GM06990 (cell line): ENCODE data around the gene TMEM229B.

Experiments used
- DNase-seq: peaks from one replicate; pipeline ENCODE4 v3.0.0-alpha.2; 2011; ENCODE audit not compliant: insufficient read length; ENCODE audit errors: extremely low read depth
- H3K27me3 ChIP-seq: replicated peaks from 2 replicates; pipeline ENCODE4 v1.6.0; 2011; ENCODE audit warnings: low read length; ENCODE audit not compliant: control insufficient read depth, insufficient read depth
- H3K36me3 ChIP-seq: 2 replicates; pipeline ENCODE4 v1.5.1; 2011; ENCODE audit warnings: low read length; ENCODE audit not compliant: control insufficient read depth, insufficient read depth
- H3K4me3 ChIP-seq: replicated peaks from 2 replicates; pipeline ENCODE4 v1.5.1; 2011; ENCODE audit warnings: low read depth, mild to moderate bottlenecking, control low read depth, low read length
- TF ChIP-seq, protein P1 (sequence below): IDR thresholded peaks from 2 replicates; pipeline ENCODE4 v1.5.1; 2011; ENCODE audit warnings: low read length, control low read depth, mild to moderate bottlenecking, inconsistent platforms; ENCODE audit not compliant: insufficient read depth, poor library complexity, severe bottlenecking

Gene TMEM229B

DNA sequence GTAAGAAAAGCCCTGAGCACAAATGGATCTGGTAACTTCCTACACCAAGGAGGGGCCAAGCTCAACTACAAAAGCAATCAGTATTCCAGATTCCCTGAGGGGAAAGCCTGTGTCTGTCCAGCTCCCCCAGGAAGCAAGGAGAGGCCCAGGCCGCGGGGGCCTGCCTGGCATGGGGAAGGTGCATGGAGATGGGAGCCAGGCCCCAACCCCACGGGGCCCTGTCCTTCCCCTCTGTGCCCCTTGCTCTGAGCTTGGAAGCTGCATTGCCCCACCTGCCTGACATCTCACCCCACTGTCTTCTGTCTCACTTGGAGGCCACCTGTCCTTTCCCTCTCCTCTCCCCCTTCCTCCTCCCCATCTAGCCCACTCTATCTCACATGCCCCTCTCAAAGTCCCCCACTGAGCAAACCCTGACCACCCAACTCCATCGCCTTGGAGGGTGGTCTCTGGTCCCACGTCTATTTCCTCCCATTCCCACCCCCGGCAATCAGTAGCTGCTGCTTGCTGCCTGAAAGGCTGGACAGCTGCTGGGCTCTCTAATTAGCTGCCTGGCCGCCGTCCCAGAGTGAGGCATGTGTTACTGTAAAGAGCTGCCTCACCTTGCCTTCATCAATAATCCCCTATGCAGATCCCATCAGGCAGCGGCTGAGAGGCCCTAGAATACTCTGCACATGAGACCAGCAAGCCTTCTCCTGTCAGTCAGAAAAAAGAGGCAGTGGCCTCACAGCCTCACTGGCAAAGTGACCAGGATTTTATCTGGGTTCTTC is 3.4 kb upstream of the TMEM229B start:
- H3K36me3 ChIP-seq, result no peaks in the 10 kb centered on the region
- no peak for DNase-seq
- TF ChIP-seq, protein P1, sequence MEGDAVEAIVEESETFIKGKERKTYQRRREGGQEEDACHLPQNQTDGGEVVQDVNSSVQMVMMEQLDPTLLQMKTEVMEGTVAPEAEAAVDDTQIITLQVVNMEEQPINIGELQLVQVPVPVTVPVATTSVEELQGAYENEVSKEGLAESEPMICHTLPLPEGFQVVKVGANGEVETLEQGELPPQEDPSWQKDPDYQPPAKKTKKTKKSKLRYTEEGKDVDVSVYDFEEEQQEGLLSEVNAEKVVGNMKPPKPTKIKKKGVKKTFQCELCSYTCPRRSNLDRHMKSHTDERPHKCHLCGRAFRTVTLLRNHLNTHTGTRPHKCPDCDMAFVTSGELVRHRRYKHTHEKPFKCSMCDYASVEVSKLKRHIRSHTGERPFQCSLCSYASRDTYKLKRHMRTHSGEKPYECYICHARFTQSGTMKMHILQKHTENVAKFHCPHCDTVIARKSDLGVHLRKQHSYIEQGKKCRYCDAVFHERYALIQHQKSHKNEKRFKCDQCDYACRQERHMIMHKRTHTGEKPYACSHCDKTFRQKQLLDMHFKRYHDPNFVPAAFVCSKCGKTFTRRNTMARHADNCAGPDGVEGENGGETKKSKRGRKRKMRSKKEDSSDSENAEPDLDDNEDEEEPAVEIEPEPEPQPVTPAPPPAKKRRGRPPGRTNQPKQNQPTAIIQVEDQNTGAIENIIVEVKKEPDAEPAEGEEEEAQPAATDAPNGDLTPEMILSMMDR, result no peak
- no peaks in the 10 kb centered on the region for H3K27me3 ChIP-seq
- H3K4me3 ChIP-seq, result no peak overlapping the region

DNA sequence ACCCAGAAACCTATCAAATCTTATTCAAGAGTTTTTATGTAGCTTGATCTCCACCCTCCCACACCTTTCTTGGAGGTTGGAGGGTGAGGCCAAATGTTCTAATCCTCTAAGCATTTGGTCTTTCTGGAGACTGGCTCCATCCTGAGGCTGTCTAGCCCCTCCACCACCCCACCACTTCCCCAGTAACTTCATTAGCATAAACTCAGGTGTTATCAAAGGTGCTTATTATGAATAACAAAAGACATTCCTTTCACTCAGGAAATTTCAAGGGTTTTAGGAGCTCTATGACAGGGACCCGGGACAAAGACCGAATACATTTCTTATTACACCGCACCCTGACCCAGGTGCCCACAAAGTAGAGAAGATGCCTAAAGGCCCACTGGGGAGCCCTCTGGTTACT is 2.8 kb upstream of the TMEM229B start:
- Histone ChIP-seq H3K27me3 (no peaks in the 10 kb centered on the region), H3K36me3 (no peaks in the 10 kb centered on the region), H3K4me3 (no peak overlapping the region)
- DNase-seq, result no peak
- TF ChIP-seq, protein P1, result no peak

DNA sequence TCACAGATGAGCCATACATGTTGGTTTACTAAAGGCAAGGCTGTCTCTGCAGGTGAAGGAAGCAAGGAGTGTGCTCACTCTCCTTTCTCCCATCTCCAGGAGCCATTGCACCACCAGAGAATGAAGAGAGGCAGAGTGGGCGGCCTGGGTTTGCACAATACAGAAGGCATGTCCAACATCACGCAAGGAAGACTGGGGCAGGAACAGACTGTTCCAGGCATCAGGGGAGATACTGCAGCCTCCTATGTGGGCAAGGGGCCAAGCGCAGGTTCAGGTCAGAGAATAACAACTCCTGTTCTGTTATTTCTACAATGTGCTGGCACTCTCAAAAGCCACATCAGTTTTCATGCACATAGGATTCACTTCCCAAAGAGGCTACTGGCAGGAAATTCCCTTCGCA is 1.7 kb upstream of the TMEM229B start:
- Histone ChIP-seq H3K36me3 (no peaks in the 10 kb centered on the region), H3K4me3 (no peak overlapping the region), H3K27me3 (no peaks in the 10 kb centered on the region)
- no peak for DNase-seq
- TF ChIP-seq, protein P1, result no peak

DNA sequence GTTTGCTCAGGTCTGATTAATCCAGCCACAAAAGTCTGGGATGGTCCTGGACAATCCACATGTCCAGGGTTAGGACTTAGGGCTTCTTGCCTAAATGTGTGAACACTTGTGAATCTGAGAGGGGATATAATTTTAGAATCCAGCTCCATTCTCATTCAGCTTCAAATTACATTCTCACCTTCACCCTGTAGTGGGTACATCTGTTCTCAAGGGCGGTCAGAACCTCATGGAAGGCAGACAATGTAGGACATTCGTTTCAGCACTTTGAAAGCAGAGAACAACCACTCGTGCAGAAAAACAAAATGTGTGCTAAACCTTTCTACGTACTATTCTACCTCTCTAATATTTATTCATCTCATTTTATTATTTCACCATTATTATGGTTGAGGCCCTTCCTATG is 1.2 kb downstream of the TMEM229B start:
- H3K36me3 ChIP-seq, result no peaks in the 10 kb centered on the region
- H3K27me3 ChIP-seq, result no peaks in the 10 kb centered on the region
- no peak overlapping the region for H3K4me3 ChIP-seq
- DNase-seq, result no peak
- TF ChIP-seq, protein P1, result no peak

DNA sequence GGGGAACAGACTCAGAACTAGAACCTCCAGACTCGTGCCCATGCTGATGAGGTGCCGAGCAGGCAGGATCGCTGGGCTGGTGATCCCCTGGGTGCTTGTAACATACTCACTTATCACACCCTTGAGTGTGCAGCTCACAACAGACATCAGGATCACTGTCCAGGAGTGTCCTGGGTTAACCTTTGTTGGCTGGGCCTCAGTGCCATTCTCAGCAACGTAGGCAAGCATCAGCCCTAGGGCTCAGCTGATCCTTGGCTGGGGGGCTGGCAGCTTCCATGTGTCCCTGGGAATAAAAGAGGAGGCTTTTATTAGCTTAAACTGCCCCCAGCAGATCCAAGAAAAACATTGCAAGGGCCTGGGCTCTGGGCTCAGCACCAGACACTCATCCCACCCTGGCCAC is 1.6 kb downstream of the TMEM229B start:
- no peak for DNase-seq
- Histone ChIP-seq H3K27me3 (no peaks in the 10 kb centered on the region), H3K36me3 (no peaks in the 10 kb centered on the region), H3K4me3 (no peak overlapping the region)
- TF ChIP-seq, protein P1, result no peak

DNA sequence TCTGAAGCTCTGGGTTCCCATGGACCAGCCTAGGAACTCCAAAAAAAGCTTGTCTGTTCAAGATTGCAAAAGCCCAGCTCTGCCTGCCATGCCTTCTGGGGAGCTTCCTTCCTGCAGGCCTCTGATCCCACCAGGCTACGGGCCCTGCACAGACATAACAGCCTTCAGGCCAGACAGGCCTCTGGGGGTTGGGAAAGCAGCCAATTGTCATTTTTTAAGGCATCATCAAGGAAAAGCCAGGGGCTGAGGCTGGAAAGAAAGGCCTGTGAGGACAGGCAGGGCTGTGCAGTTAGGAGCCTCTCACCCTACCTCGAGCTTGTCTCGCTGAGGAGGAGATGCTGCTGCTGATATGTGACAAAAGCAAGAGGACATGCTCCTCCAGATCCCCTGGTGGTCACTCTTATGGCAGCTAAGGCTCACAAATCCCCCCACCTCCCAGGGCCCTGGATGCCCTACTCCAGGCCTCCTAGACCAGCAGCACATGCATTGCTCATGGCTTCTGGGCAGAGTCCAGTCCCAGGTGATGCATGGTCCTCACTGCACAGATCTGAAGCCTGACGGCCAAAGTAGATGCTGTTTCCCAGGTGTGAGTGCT is 2.9 kb downstream of the TMEM229B start:
- no peaks in the 10 kb centered on the region for H3K36me3 ChIP-seq
- TF ChIP-seq, protein P1, result no peak
- DNase-seq, result no peak
- H3K27me3 ChIP-seq, result no peaks in the 10 kb centered on the region
- H3K4me3 ChIP-seq, result no peak overlapping the region
